GM19452 (cell line): ENCODE data around the gene CISD2.
"Not testable (repeated sequence)": the region's sequence is repeated elsewhere in the genome, so short reads cannot be mapped to it uniquely, and the experiment has no call there.

Experiments
- ATAC-seq: cut with Tn5 transposase; IDR thresholded peaks from one replicate; pipeline ENCODE4 v1.9.1; 2021; ENCODE audit not compliant: unreplicated experiment

CISD2 gene

GRCh38 chr4:102901804-102902203, 33.0 kb downstream of the CISD2 start:
- ATAC-seq = no peak

DNA sequence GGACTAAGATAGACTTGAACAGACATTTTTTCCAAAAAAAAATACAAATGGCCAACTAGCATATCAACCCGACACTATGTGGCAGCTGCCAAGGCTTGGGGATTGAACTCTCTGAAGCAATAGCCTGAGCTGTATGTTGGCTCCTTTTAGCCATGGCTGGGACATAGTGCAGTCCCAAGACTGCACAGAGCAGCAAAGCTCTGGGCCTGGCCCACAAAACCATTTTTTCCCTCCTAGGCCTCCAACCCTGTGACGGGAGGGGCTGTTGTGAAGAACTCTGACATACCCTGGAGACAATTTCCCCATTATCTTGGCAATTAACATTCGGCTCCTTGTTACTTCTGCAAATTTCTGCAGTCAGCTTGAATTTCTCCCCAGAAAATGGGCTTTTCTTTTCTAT, 50.1 kb downstream of the CISD2 start:
- ATAC-seq = no peak

GRCh38 chr4:102919697-102920096, 50.9 kb downstream of the CISD2 start:
- not testable (repeated sequence) for ATAC-seq

- no peak for ATAC-seq
These were observed 66.9 kb downstream of the CISD2 start for GRCh38 chr4:102935716-102936115.

GRCh38 chr4:102938063-102938462, 69.3 kb downstream of the CISD2 start:
- not testable (repeated sequence) for ATAC-seq
